H9 (cell line): ENCODE results near the gene BOLA2B. TPM values are rescaled to one million over a fixed set of nuclear protein-coding genes. Genes with fewer than 3 reads are reported as not detected.

Experiments used
- DNase-seq: peaks from one replicate; pipeline ENCODE4 v3.0.0-alpha.2; 2017
- H2AFZ ChIP-seq: one replicate; pipeline ENCODE4 v1.6.1; 2013; ENCODE audit warnings: mild to moderate bottlenecking, low read length, control low read depth, moderate library complexity
- H2AK5ac ChIP-seq: 2 replicates; pipeline ENCODE4 v1.6.1; 2013; ENCODE audit warnings: low read length, control low read depth, mixed read lengths; ENCODE audit not compliant: insufficient read length
- H2BK120ac ChIP-seq: one replicate; pipeline ENCODE4 v1.6.1; 2013; ENCODE audit warnings: low read depth, mild to moderate bottlenecking, low read length, control low read depth, inconsistent platforms; ENCODE audit not compliant: poor library complexity, severe bottlenecking
- H2BK12ac ChIP-seq: 2 replicates; pipeline ENCODE4 v1.6.1; 2013; ENCODE audit warnings: low read length, control low read depth, mixed read lengths, low read depth; ENCODE audit not compliant: insufficient read length
- H2BK15ac ChIP-seq: 2 replicates; pipeline ENCODE4 v1.6.1; 2013; ENCODE audit warnings: low read depth, low read length, control low read depth
- H2BK20ac ChIP-seq: one replicate; pipeline ENCODE4 v1.6.1; 2013; ENCODE audit warnings: low read depth, mild to moderate bottlenecking, low read length, control low read depth, inconsistent platforms; ENCODE audit not compliant: poor library complexity, severe bottlenecking
- H2BK5ac ChIP-seq: 2 replicates; pipeline ENCODE4 v1.6.1; 2013; ENCODE audit warnings: low read length, control low read depth, mixed read lengths; ENCODE audit not compliant: insufficient read length
- H3K14ac ChIP-seq: 2 replicates; pipeline ENCODE4 v1.6.1; 2013; ENCODE audit warnings: low read length, control low read depth; ENCODE audit not compliant: insufficient read depth
- H3K18ac ChIP-seq: 2 replicates; pipeline ENCODE4 v1.6.1; 2013; ENCODE audit warnings: low read depth, mild to moderate bottlenecking, mixed read lengths, low read length, control low read depth; ENCODE audit not compliant: insufficient read length
- H3K23ac ChIP-seq: 2 replicates; pipeline ENCODE4 v1.6.1; 2013; ENCODE audit warnings: low read length, control low read depth, mixed read lengths, low read depth; ENCODE audit not compliant: insufficient read length
- H3K23me2 ChIP-seq: 2 replicates; pipeline ENCODE4 v1.6.1; 2013; ENCODE audit warnings: low read depth, mild to moderate bottlenecking, mixed read lengths, low read length, control low read depth; ENCODE audit not compliant: insufficient read length, poor library complexity, severe bottlenecking
- H3K27ac ChIP-seq: 2 replicates; pipeline ENCODE4 v1.5.1; 2013; ENCODE audit warnings: low read length, control low read depth, mixed read lengths, low read depth; ENCODE audit not compliant: insufficient read length
- H3K27me3 ChIP-seq: 2 replicates; pipeline ENCODE4 v1.6.1; 2013; ENCODE audit warnings: low read length, control low read depth, inconsistent platforms; ENCODE audit not compliant: insufficient read depth
- H3K4ac ChIP-seq: 2 replicates; pipeline ENCODE4 v1.6.1; 2013; ENCODE audit warnings: low read depth, mild to moderate bottlenecking, control low read depth, inconsistent platforms, low read length, moderate library complexity
- H3K4me1 ChIP-seq: 2 replicates; pipeline ENCODE4 v1.6.1; 2013; ENCODE audit warnings: low read length, control low read depth, inconsistent platforms; ENCODE audit not compliant: insufficient read depth
- H3K4me2 ChIP-seq: 2 replicates; pipeline ENCODE4 v1.6.1; 2013; ENCODE audit warnings: low read length, control low read depth, mixed read lengths; ENCODE audit not compliant: insufficient read length, insufficient read depth
- H3K56ac ChIP-seq: 2 replicates; pipeline ENCODE4 v1.6.1; 2013; ENCODE audit warnings: low read depth, mild to moderate bottlenecking, mixed read lengths, low read length, control low read depth; ENCODE audit not compliant: insufficient read length
- H3K79me1 ChIP-seq: 2 replicates; pipeline ENCODE4 v1.6.1; 2013; ENCODE audit warnings: low read depth, mild to moderate bottlenecking, moderate library complexity, low read length, control low read depth, inconsistent platforms; ENCODE audit not compliant: insufficient read depth, poor library complexity, severe bottlenecking
- H3K79me2 ChIP-seq: 2 replicates; pipeline ENCODE4 v1.6.1; 2013; ENCODE audit warnings: low read length, control low read depth, inconsistent platforms; ENCODE audit not compliant: insufficient read depth
- H3K9ac ChIP-seq: 2 replicates; pipeline ENCODE4 v1.6.1; 2013; ENCODE audit warnings: low read length, control low read depth, mixed read lengths; ENCODE audit not compliant: insufficient read length; ENCODE audit errors: extremely low read depth
- H3K9me3 ChIP-seq: one replicate; pipeline ENCODE4 v1.6.1; 2013; ENCODE audit warnings: low read depth, low read length, inconsistent platforms; ENCODE audit not compliant: control insufficient read depth
- H3T11ph ChIP-seq: one replicate; pipeline ENCODE4 v1.6.1; 2013; ENCODE audit warnings: mild to moderate bottlenecking, low read length, control low read depth, inconsistent platforms
- H4K20me1 ChIP-seq: one replicate; pipeline ENCODE4 v1.6.1; 2013; ENCODE audit not compliant: control insufficient read depth, insufficient read length, insufficient read depth
- H4K5ac ChIP-seq: 2 replicates; pipeline ENCODE4 v1.6.1; 2013; ENCODE audit warnings: low read depth, mild to moderate bottlenecking, mixed read lengths, low read length, control low read depth; ENCODE audit not compliant: insufficient read length
- H4K8ac ChIP-seq: replicated peaks from 2 replicates; pipeline ENCODE4 v1.6.1; 2013; ENCODE audit warnings: low read length, control low read depth, mixed read lengths, low read depth; ENCODE audit not compliant: insufficient read length
- H4K91ac ChIP-seq: 2 replicates; pipeline ENCODE4 v1.6.1; 2013; ENCODE audit warnings: low read depth, mild to moderate bottlenecking, moderate library complexity, mixed read lengths, low read length, control low read depth; ENCODE audit not compliant: insufficient read length
- H3K27ac Mint-ChIP-seq, 3 experiments: 2 replicates in 2 of 3; 3 replicates in 1 of 3; pipeline ENCODE4 v1.8.0; 2020 to 2021; ENCODE audit warnings: mixed read lengths in 3 of 3, mild to moderate bottlenecking in 1 of 3, moderate library complexity in 1 of 3
- H3K27me3 Mint-ChIP-seq: 2 replicates; pipeline ENCODE4 v1.8.0; 2021; ENCODE audit warnings: low read depth, mild to moderate bottlenecking, moderate library complexity, mixed read lengths
- H3K36me3 Mint-ChIP-seq, 3 experiments: 2 replicates in 2 of 3; 3 replicates in 1 of 3; pipeline ENCODE4 v1.8.0; 2020 to 2021; ENCODE audit warnings: low read depth in 3 of 3, mixed read lengths in 3 of 3; ENCODE audit not compliant: insufficient read depth in 1 of 3
- H3K4me1 Mint-ChIP-seq, 2 experiments: 2 replicates each; pipeline ENCODE4 v1.8.0; 2020; ENCODE audit warnings: mixed read lengths in 2 of 2
- H3K4me3 Mint-ChIP-seq, 2 experiments: 2 replicates in 1 of 2; 3 replicates in 1 of 2; pipeline ENCODE4 v1.8.0; 2020 to 2021; ENCODE audit warnings: mild to moderate bottlenecking in 2 of 2, mixed read lengths in 2 of 2, moderate library complexity in 1 of 2
- H3K9me3 Mint-ChIP-seq, 2 experiments: 2 replicates in 1 of 2; 3 replicates in 1 of 2; pipeline ENCODE4 v1.8.0; 2020; ENCODE audit warnings: mild to moderate bottlenecking in 2 of 2, mixed read lengths in 2 of 2, moderate library complexity in 1 of 2
- CTCF ChIP-seq: fragments of 200-600 bp; sonication (generic); conservative IDR thresholded peaks from 3 replicates; pipeline ENCODE4 v1.8.0; 2021; ENCODE audit warnings: antibody characterized with exemption, mild to moderate bottlenecking
- WGBS: extraction: QIAGEN DNeasy Blood & Tissue Kit; methylation state at CpG from one replicate; pipeline ENCODE4 v1.1.7; 2013; ENCODE audit warnings: missing lambda C conversion rate, low lambda C conversion rate, mixed read lengths; ENCODE audit not compliant: insufficient read length; ENCODE audit errors: extremely low coverage; 5-methylcytosine and 5-hydroxymethylcytosine counted together
- total RNA-seq: library from RNA; stranded (reverse); gene quantifications from 2 replicates; pipeline ENCODE4 v1.2.1, GENCODE V29; 2021

Gene BOLA2B
- total RNA-seq, 1 experiment from 2014 or later: 218 TPM

DNA sequence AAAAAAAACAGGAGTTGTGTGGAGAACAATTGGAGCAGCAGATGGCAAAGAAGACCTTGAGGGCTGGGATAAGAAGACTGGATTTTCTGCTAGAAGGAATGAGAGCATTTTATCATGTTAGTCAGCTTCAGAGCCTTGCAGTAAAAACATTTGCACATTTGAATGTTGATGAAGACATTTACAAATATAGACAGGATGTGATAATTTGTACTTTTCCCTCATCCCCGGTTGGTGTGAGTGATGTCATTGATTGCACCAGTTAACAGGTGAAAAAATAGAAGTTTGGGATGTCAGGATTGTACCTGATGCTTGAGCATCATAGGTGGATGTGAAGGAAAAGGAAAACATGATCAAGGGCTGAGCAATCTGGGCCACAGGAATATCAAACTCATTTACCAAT, 47.8 kb downstream of the BOLA2B start:
- no peaks in the 10 kb centered on the region for H3K4me1 ChIP-seq
- H2BK20ac ChIP-seq: no peak overlapping the region
- H4K20me1 ChIP-seq: no peaks in the 10 kb centered on the region
- H4K91ac ChIP-seq: no peak overlapping the region
- no peak overlapping the region for H3K4me2 ChIP-seq
- no peak overlapping the region for H3K14ac ChIP-seq
- H2BK15ac ChIP-seq: no peak overlapping the region
- H3K4ac ChIP-seq: no peak overlapping the region
- peaks cover 10 to 16% of the 10 kb centered on the region in 2 experiments for H3K9me3 Mint-ChIP-seq
- H3K79me1 ChIP-seq: no peaks in the 10 kb centered on the region
- DNase-seq: no peak
- H3K23me2 ChIP-seq: no peaks in the 10 kb centered on the region
- no peak overlapping the region for H2AFZ ChIP-seq
- no peak overlapping the region for H3K4me3 Mint-ChIP-seq
- no peak overlapping the region for H3K18ac ChIP-seq
- H4K8ac ChIP-seq: no peak overlapping the region
- H3K9ac ChIP-seq: no peak overlapping the region
- no peak overlapping the region for H2BK12ac ChIP-seq
- no peak overlapping the region for H3K23ac ChIP-seq
- H2AK5ac ChIP-seq: no peak overlapping the region
- no peak for TF ChIP-seq CTCF
- no peak overlapping the region for H3K56ac ChIP-seq
- no peak overlapping the region for H3T11ph ChIP-seq
- H3K79me2 ChIP-seq: no peaks in the 10 kb centered on the region
- H3K36me3 Mint-ChIP-seq: peaks cover 0 to 2% (median 0%) of the 10 kb centered on the region in 3 experiments; a peak in 1 of 7 replicates
- H2BK120ac ChIP-seq: no peak overlapping the region
- no peak overlapping the region for H2BK5ac ChIP-seq
- peaks cover 4% of the 10 kb centered on the region for H3K27me3 Mint-ChIP-seq
- no peaks in the 10 kb centered on the region for H3K4me1 Mint-ChIP-seq
- no peak overlapping the region for H4K5ac ChIP-seq
- H3K27ac Mint-ChIP-seq: no peak overlapping the region
- WGBS: no CpG with 5 or more reads among the region's 1 CpG
- H3K27ac ChIP-seq: no peak overlapping the region
- no peaks in the 10 kb centered on the region for H3K9me3 ChIP-seq
- no peaks in the 10 kb centered on the region for H3K27me3 ChIP-seq
